A549 (cell line): ENCODE results near the gene SURF2.

Experiments
- EP300 ChIP-seq, 2 experiments: fragments of >200 bp; sonication (Bioruptor Twin); formaldehyde crosslinking; IDR thresholded peaks; 2 replicates in 1 of 2; 3 replicates in 1 of 2; pipeline ENCODE4 v1.6.1; 2016 to 2017
- HOXA7 ChIP-seq: fragments of 250-450 bp; sonication (Bioruptor Pico); IDR thresholded peaks from 2 replicates; pipeline ENCODE4 v1.5.0; 2020; ENCODE audit warnings: mild to moderate bottlenecking, moderate library complexity
- TF ChIP-seq, protein P1 (sequence below): fragments of >200 bp; sonication (Bioruptor Twin); formaldehyde crosslinking; IDR thresholded peaks from 3 replicates; pipeline ENCODE4 v1.5.1; 2016

DNA sequence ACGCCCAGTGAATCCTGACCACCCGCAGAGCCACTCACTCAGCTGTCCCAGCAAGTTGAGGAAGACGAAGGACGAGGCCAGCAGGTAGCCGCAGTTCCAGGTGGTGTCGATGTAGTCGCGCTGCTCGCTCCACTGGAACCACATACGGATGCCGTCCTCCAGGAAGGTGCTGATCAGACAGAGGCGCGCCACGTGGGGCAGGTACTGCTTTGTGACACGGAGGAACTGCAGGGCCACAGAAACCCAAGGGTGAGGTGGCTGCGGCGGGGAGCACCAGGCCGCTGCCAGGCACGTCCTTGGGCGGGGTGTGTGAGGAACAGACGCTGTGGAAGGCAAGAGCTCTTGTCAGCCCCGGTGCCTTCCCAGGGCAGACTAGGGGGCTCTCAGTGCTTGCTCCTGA is 10.9 kb downstream of the SURF2 start:
- TF ChIP-seq HOXA7 (CRISPR knock-in tag), result no peak
- TF ChIP-seq, protein P1, sequence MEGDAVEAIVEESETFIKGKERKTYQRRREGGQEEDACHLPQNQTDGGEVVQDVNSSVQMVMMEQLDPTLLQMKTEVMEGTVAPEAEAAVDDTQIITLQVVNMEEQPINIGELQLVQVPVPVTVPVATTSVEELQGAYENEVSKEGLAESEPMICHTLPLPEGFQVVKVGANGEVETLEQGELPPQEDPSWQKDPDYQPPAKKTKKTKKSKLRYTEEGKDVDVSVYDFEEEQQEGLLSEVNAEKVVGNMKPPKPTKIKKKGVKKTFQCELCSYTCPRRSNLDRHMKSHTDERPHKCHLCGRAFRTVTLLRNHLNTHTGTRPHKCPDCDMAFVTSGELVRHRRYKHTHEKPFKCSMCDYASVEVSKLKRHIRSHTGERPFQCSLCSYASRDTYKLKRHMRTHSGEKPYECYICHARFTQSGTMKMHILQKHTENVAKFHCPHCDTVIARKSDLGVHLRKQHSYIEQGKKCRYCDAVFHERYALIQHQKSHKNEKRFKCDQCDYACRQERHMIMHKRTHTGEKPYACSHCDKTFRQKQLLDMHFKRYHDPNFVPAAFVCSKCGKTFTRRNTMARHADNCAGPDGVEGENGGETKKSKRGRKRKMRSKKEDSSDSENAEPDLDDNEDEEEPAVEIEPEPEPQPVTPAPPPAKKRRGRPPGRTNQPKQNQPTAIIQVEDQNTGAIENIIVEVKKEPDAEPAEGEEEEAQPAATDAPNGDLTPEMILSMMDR, result no peak
- TF ChIP-seq EP300 (IDR thresholded peaks at IDR 0.05), result no peak
